ENCODE data around the gene AZIN2.
"Not testable (repeated sequence)": the region's sequence is repeated elsewhere in the genome, so short reads cannot be mapped to it uniquely, and the experiment has no call there.

DNA sequence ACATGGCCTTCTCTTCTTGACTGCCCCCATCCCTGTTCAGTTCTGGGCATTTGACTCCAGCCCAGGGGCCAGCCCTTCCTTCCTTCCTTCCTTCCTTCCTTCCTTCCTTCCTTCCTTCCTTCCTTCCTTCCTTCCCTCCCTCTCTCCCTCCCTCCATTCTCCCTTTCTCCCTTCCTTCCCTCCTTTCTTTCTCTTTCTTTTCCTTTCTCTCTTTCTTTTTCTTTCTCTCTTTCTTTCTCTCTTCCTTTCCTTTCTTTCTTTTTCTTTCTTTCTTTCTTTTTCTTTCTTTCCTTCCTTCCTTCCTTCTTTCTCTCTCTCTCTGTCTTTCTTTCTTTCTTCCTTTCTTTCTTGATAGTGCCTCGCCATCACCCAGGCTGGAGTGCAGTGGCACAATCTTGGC, 55.1 kb downstream of the AZIN2 start:
- TF ChIP-seq CTCF (conservative IDR thresholded peaks at IDR 0.05); EZH2 (IDR thresholded peaks at IDR 0.05; ENCODE audit: low read depth): not testable (repeated sequence)

All from PC-9 (cell line).